PC-3 (cell line): ENCODE results near the gene NKX6-1.

Experiments used
- CTCF ChIP-seq: fragments of 300-600 bp; sonication (generic); conservative IDR thresholded peaks from 2 replicates; pipeline ENCODE4 v1.5.1; 2017; ENCODE audit warnings: antibody characterized with exemption, low read depth, mild to moderate bottlenecking, low read length
- EZH2 ChIP-seq: fragments of 300-600 bp; sonication (generic); IDR thresholded peaks from one replicate; pipeline ENCODE4 v1.6.1; 2017; ENCODE audit warnings: antibody characterized with exemption, mild to moderate bottlenecking, low read length; ENCODE audit not compliant: unreplicated experiment
- EZH2phosphoT487 ChIP-seq: fragments of 300-600 bp; sonication (generic); IDR thresholded peaks from 2 replicates; pipeline ENCODE4 v1.6.1; 2018; ENCODE audit warnings: mild to moderate bottlenecking, antibody characterized with exemption, low read length, borderline replicate concordance

- no peak for TF ChIP-seq CTCF
- no peak for TF ChIP-seq EZH2
- no peak for TF ChIP-seq EZH2phosphoT487
Observed at GRCh38 chr4:84472154-84472553, 26.9 kb downstream of the NKX6-1 start.
